Measurements from ENCODE around the gene IQGAP2.

The IQGAP2 gene

GRCh38 chr5:76521240-76521758, 118.2 kb downstream of the IQGAP2 start:
- no peak overlapping the region for H3K4me2 ChIP-seq (ENCODE audit: low read length)
- H3K27ac ChIP-seq: no peak overlapping the region

GRCh38 chr5:76522103-76522935, 119.2 kb downstream of the IQGAP2 start:
- Histone ChIP-seq H2AFZ (no peak overlapping the region), H3K27ac (no peak overlapping the region), H3K27me3 (ENCODE audit: control insufficient read depth, insufficient read depth, low read length) (no peaks in the 10 kb centered on the region), H3K9me3 (ENCODE audit: control insufficient read depth, low read length) (no peaks in the 10 kb centered on the region), H3K9ac (no peak overlapping the region), H3K4me2 (ENCODE audit: low read length) (no peak overlapping the region), H3K4me3 (ENCODE audit: low read depth, low read length) (no peak overlapping the region), H3K4me1 (peaks cover 7% of the 10 kb centered on the region), H3K79me2 (peaks cover 3% of the 10 kb centered on the region), H3K36me3 (ENCODE audit: control insufficient read depth, insufficient read depth, low read length) (no peaks in the 10 kb centered on the region)
- TF ChIP-seq CTCF (IDR thresholded peaks at IDR 0.05): no peak

More at GRCh38 chr5:76521240-76521758, 118.2 kb downstream of the IQGAP2 start:
- Histone ChIP-seq H3K4me1 (no peaks in the 10 kb centered on the region), H3K4me3 (ENCODE audit: low read depth, low read length) (no peak overlapping the region), H3K36me3 (ENCODE audit: control insufficient read depth, insufficient read depth, low read length) (no peaks in the 10 kb centered on the region), H3K9me3 (ENCODE audit: control insufficient read depth, low read length) (no peaks in the 10 kb centered on the region), H3K9ac (no peak overlapping the region), H2AFZ (no peak overlapping the region), H3K79me2 (peaks cover 3% of the 10 kb centered on the region), H3K27me3 (ENCODE audit: control insufficient read depth, insufficient read depth, low read length) (no peaks in the 10 kb centered on the region)
- TF ChIP-seq CTCF (IDR thresholded peaks at IDR 0.05): no peak

- H3K36me3 ChIP-seq (ENCODE audit: control insufficient read depth, insufficient read depth, low read length): no peaks in the 10 kb centered on the region
- H3K4me3 ChIP-seq (ENCODE audit: low read depth, low read length): no peak overlapping the region
- H3K4me2 ChIP-seq (ENCODE audit: low read length): no peak overlapping the region
- H3K4me1 ChIP-seq: peaks cover 15% of the 10 kb centered on the region
- no peaks in the 10 kb centered on the region for H3K9me3 ChIP-seq (ENCODE audit: control insufficient read depth, low read length)
- no peaks in the 10 kb centered on the region for H3K79me2 ChIP-seq
- no peak overlapping the region for H3K9ac ChIP-seq
- no peaks in the 10 kb centered on the region for H3K27me3 ChIP-seq (ENCODE audit: control insufficient read depth, insufficient read depth, low read length)
- no peak for TF ChIP-seq CTCF (IDR thresholded peaks at IDR 0.05)
- no peak overlapping the region for H2AFZ ChIP-seq
- no peak overlapping the region for H3K27ac ChIP-seq
Measured at GRCh38 chr5:76524101-76524835, 121.2 kb downstream of the IQGAP2 start.

- Histone ChIP-seq H3K79me2 (peaks cover 2% of the 10 kb centered on the region), H3K27me3 (ENCODE audit: control insufficient read depth, insufficient read depth, low read length) (no peaks in the 10 kb centered on the region), H3K9me3 (ENCODE audit: control insufficient read depth, low read length) (no peaks in the 10 kb centered on the region), H3K27ac (no peak overlapping the region), H3K4me3 (ENCODE audit: low read depth, low read length) (no peak overlapping the region), H2AFZ (no peak overlapping the region), H3K4me2 (ENCODE audit: low read length) (no peak overlapping the region), H3K36me3 (ENCODE audit: control insufficient read depth, insufficient read depth, low read length) (no peaks in the 10 kb centered on the region), H3K4me1 (peaks cover 15% of the 10 kb centered on the region), H3K9ac (no peak overlapping the region)
- TF ChIP-seq CTCF (IDR thresholded peaks at IDR 0.05): no peak
Measured at GRCh38 chr5:76524868-76525267, 121.8 kb downstream of the IQGAP2 start.
